Activated effector memory CD4-positive, alpha-beta T cell treated with Interleukin-2 at 50 U/mL for 16 hours (primary cell): ENCODE data around the gene RAD21L1.

Source experiments
- DNase-seq: peaks from one replicate; pipeline ENCODE4 v3.0.0-alpha.2; 2020

RAD21L1 gene

GRCh38 chr20:1274485-1275311 is 48.9 kb downstream of the RAD21L1 start:
- DNase-seq: no peak

GRCh38 chr20:1275919-1276318 is 50.1 kb downstream of the RAD21L1 start:
- DNase-seq: no peak

GRCh38 chr20:1277529-1278322 is 51.9 kb downstream of the RAD21L1 start:
- no peak for DNase-seq

GRCh38 chr20:1278993-1279392 is 53.1 kb downstream of the RAD21L1 start:
- no peak for DNase-seq

- no peak for DNase-seq
These were observed 54.6 kb downstream of the RAD21L1 start for GRCh38 chr20:1280195-1281102.

GRCh38 chr20:1281279-1282057 is 55.6 kb downstream of the RAD21L1 start:
- no peak for DNase-seq

- no peak for DNase-seq
These were observed 57.1 kb downstream of the RAD21L1 start for GRCh38 chr20:1282966-1283365.

GRCh38 chr20:1283522-1284510 is 58.0 kb downstream of the RAD21L1 start:
- no peak for DNase-seq

- DNase-seq: no peak
These were observed 60.6 kb downstream of the RAD21L1 start for GRCh38 chr20:1286267-1287024.

GRCh38 chr20:1287306-1287705 is 61.5 kb downstream of the RAD21L1 start:
- no peak for DNase-seq

GRCh38 chr20:1287787-1288569 is 62.1 kb downstream of the RAD21L1 start:
- no peak for DNase-seq

GRCh38 chr20:1291191-1291741 is 65.4 kb downstream of the RAD21L1 start:
- DNase-seq: no peak

- DNase-seq: no peak
These were observed 66.8 kb downstream of the RAD21L1 start for GRCh38 chr20:1292620-1293019.

GRCh38 chr20:1293641-1294379 is 68.0 kb downstream of the RAD21L1 start:
- DNase-seq: no peak

- DNase-seq: no peak
These were observed 68.7 kb downstream of the RAD21L1 start for GRCh38 chr20:1294497-1294896.

- no peak for DNase-seq
These were observed 69.6 kb downstream of the RAD21L1 start for GRCh38 chr20:1295276-1295930.

- DNase-seq: no peak
These were observed 70.3 kb downstream of the RAD21L1 start for GRCh38 chr20:1296117-1296610.
